ENCODE results near the gene GSE1. TPM values are rescaled to one million over a fixed set of nuclear protein-coding genes. Genes with fewer than 3 reads are reported as not detected.
A peak's percentile ranks its signal among the peaks of the same experiment; 100 is the strongest.

Gene GSE1
- total and polyA plus RNA-seq, 2 of the 13 experiments (the other 11 are each of a cell fraction or from before 2014, with no cell fraction given): 16.1 to 31.2 TPM

DNA sequence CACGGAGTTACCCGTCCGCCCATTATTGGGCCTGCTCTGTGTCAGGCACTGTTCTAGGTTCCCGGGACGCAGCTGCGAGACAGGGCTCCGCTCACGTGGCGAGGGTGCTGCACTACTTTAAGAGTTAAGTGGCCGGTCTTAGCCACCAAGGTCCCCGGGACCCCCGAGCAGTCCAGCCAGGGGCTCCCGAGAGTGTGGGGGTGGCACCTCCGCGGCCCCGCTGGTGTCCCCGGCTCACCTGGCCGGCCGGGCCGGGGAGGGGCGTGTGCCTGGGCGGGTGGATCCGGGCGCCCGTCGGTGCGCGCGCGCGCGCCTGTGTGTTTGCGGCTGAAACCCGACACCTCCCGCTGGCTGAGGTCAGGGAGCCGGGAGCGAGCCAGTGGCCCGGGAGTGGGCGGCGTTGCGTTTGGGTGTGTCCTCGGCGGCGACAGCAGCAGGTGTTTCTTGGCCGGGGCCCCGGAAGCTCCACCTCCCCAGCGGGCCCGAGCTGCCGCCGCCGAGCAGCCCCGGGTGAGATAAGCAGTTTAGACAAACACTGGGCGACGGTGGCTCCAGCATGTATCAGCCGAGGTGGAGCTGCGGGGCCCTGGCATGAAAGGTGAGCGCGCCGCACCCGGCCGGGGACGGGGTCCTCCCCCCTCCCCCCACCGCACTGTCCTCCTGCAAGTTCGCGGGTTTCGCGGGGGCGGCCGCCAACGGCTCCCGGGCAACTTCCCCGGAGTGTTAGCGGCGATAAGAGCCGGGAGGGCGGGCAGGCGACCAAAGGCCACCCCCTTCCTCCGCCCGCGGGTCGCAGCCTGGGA is at the start of gene GSE1 (continued):
- TF ChIP-seq ZNF841 (CRISPR knock-in tag; IDR thresholded peaks at IDR 0.05; ENCODE audit: borderline replicate concordance) (no peak), JUN (CRISPR knock-in tag; IDR thresholded peaks at IDR 0.05) (0 out of 2 replicates have a peak, but pooled peaks have one; percentile 37), ZNF703 (CRISPR knock-in tag; IDR thresholded peaks at IDR 0.05; ENCODE audit: borderline replicate concordance) (peak; percentile 64; the same call in 1 of the 2 replicates), TP53 (CRISPR knock-in tag; conservative IDR thresholded peaks at IDR 0.05) (no peak), LCORL (IDR thresholded peaks at IDR 0.05) (no peak), LCORL (CRISPR knock-in tag; IDR thresholded peaks at IDR 0.05) (peak; percentile 88; the same call in 1 of the 2 replicates), CBX5 (CRISPR knock-in tag; IDR thresholded peaks at IDR 0.05; ENCODE audit: borderline replicate concordance) (peak; percentile 81; the same call in 1 of the 2 replicates), ZNF24 (IDR thresholded peaks at IDR 0.05) (no peak), ZNF234 (CRISPR knock-in tag; conservative IDR thresholded peaks at IDR 0.05) (0 out of 2 replicates have a peak, but pooled peaks have one; percentile 55), SUZ12 (IDR thresholded peaks at IDR 0.05; ENCODE audit: low read depth, low read length) (no peak), JUND (CRISPR knock-in tag; IDR thresholded peaks at IDR 0.05) (no peak), XRCC5 (optimal IDR thresholded peaks at IDR 0.05; ENCODE audit: low read length) (peak; percentile 48), MEIS1 (CRISPR knock-in tag; IDR thresholded peaks at IDR 0.05; ENCODE audit: borderline replicate concordance) (peak; percentile 24; the same call in 1 of the 2 replicates), ZNF180 (CRISPR knock-in tag; IDR thresholded peaks at IDR 0.05; ENCODE audit: borderline replicate concordance, low read depth) (no peak)
- TF ChIP-seq, protein P1, sequence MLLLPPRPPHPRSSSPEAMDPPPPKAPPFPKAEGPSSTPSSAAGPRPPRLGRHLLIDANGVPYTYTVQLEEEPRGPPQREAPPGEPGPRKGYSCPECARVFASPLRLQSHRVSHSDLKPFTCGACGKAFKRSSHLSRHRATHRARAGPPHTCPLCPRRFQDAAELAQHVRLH (CRISPR knock-in tag; IDR thresholded peaks at IDR 0.05; ENCODE audit: borderline replicate concordance, low read depth): peak; percentile 91; the same call in 1 of the 2 replicates
- TF ChIP-seq, protein P2, sequence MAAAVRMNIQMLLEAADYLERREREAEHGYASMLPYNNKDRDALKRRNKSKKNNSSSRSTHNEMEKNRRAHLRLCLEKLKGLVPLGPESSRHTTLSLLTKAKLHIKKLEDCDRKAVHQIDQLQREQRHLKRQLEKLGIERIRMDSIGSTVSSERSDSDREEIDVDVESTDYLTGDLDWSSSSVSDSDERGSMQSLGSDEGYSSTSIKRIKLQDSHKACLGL (CRISPR knock-in tag; IDR thresholded peaks at IDR 0.05): peak; percentile 69; the same call in 1 of the 2 replicates
- TF ChIP-seq, protein P3, sequence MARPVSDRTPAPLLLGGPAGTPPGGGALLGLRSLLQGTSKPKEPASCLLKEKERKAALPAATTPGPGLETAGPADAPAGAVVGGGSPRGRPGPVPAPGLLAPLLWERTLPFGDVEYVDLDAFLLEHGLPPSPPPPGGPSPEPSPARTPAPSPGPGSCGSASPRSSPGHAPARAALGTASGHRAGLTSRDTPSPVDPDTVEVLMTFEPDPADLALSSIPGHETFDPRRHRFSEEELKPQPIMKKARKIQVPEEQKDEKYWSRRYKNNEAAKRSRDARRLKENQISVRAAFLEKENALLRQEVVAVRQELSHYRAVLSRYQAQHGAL (CRISPR knock-in tag; IDR thresholded peaks at IDR 0.05; ENCODE audit: not compliant biosample characterization): no peak
- TF ChIP-seq, protein P4, sequence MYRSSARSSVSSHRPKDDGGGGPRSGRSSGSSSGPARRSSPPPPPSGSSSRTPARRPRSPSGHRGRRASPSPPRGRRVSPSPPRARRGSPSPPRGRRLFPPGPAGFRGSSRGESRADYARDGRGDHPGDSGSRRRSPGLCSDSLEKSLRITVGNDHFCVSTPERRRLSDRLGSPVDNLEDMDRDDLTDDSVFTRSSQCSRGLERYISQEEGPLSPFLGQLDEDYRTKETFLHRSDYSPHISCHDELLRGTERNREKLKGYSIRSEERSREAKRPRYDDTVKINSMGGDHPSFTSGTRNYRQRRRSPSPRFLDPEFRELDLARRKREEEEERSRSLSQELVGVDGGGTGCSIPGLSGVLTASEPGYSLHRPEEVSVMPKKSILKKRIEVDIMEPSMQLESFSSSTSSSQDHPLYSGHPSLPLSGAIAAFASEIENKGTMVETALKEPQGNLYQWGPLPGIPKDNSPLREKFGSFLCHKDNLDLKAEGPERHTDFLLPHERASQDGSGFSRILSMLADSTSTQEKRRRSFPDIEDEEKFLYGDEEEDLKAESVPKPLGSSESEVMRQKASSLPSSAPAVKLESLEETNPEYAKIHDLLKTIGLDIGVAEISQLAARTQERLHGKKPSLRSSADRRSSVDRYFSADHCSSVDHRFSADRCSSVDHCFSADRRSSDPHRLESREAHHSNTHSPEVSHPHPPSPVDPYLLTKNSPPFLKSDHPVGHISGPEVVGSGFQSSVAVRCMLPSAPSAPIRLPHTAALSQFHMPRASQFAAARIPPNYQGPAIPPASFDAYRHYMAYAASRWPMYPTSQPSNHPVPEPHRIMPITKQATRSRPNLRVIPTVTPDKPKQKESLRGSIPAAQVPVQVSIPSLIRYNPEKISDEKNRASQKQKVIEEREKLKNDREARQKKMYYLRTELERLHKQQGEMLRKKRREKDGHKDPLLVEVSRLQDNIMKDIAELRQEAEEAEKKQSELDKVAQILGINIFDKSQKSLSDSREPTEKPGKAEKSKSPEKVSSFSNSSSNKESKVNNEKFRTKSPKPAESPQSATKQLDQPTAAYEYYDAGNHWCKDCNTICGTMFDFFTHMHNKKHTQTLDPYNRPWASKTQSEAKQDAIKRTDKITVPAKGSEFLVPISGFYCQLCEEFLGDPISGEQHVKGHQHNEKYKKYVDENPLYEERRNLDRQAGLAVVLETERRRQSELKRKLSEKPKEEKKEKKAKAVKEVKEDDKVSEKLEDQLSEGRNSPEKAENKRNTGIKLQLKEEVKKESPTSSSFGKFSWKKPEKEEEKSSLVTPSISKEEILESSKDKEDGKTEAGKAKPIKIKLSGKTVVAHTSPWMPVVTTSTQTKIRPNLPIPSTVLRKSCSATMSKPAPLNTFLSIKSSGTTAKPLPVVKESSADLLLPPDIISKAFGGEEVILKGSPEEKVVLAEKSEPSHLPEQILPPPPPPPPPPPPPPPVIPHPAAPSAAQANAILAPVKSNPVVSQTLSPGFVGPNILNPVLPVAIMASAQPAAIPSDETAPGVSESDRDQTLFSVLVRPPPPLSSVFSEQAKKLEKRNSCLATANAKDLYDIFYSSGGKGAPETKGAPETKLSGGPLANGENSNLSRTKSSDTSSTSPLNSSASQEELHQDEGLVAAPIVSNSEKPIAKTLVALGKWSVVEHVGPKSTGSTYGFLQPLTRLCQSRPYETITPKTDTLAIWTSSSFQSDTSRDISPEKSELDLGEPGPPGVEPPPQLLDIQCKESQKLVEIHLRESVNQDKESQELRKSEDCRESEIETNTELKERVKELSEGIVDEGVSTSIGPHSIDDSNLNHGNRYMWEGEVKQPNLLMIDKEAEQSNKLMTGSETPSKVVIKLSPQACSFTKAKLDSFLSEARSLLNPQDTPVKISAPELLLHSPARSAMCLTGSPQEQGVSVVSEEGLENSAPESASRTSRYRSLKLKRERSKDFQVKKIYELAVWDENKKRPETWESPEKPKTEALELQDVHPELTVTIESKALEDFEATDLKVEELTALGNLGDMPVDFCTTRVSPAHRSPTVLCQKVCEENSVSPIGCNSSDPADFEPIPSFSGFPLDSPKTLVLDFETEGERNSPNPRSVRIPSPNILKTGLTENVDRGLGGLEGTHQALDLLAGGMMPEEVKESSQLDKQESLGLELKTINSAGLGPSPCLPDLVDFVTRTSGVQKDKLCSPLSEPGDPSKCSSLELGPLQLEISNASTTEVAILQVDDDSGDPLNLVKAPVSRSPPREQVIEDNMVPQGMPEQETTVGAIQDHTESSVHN (CRISPR knock-in tag; IDR thresholded peaks at IDR 0.05): 0 out of 2 replicates have a peak, but pooled peaks have one; percentile 19
